Umbilical cord (tissue), 2 donors: Measurements from ENCODE around the gene GGA3. TPM values are rescaled to one million over a fixed set of nuclear protein-coding genes. Genes with fewer than 3 reads are reported as not detected.

Source experiments
- DNase-seq: peaks from one replicate; pipeline ENCODE4 v3.0.0-alpha.2; 2015; ENCODE audit warnings: low spot score
- total RNA-seq: library from RNA; depleted of rRNA; stranded (reverse); fragments of >200 nt; gene quantifications from one replicate; pipeline ENCODE4 v1.2.3, GENCODE V29; 2014; ENCODE audit warnings: low replicate concordance; ENCODE audit not compliant: insufficient read depth

GGA3 gene
- total RNA-seq, 1 donor from 2014 or later = 33.7 TPM

DNA sequence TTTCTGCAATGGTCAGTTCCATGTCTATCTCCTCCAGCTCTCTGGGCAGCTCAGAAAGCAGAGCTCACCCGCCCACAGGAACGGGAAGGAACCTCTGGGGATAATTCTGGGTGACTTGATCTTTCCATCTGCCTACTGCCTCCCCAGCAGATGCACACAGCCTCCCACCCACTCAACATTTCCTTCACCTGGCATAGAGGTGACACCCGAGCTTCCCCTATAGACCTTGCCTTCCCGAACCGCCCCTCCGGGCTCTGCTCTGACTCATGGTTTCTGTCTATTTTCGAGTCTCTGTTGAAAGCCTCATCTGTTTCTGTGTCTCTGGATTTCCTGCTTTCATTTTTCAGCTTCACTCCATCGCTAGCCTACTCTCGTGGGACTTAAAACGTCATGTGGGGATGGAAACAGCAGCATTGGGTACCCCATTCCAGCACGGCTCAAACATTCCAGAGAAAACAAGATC, 11.4 kb downstream of the GGA3 start:
- DNase-seq = peak; percentile 51

- no peak for DNase-seq
These were observed 11.8 kb downstream of the GGA3 start for GRCh38 chr17:75249564-75249963.

DNA sequence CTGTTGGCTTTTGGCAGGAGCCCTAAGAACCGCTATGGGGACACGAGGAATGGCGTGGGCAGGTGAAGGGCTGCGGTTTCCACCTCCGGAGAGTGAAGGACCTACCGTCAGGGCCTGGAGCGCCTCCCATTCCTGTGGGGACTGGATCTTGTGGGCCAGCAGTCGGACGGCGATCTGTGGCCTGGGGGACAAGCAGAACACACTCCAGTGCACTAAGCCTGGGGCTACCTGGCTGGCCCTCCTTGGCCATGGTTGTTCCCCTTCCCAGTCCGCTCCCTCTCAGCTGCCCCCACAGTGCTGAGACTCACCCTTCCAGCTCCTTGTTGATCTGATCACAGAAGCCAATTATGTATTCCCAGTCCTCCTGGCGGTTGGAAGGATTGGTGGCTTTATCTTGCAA, 15.0 kb downstream of the GGA3 start:
- no peak for DNase-seq

- DNase-seq = no peak
These were observed 16.4 kb downstream of the GGA3 start for GRCh38 chr17:75245011-75245410.

- DNase-seq = no peak
These were observed 17.1 kb downstream of the GGA3 start for GRCh38 chr17:75244133-75244866.

DNA sequence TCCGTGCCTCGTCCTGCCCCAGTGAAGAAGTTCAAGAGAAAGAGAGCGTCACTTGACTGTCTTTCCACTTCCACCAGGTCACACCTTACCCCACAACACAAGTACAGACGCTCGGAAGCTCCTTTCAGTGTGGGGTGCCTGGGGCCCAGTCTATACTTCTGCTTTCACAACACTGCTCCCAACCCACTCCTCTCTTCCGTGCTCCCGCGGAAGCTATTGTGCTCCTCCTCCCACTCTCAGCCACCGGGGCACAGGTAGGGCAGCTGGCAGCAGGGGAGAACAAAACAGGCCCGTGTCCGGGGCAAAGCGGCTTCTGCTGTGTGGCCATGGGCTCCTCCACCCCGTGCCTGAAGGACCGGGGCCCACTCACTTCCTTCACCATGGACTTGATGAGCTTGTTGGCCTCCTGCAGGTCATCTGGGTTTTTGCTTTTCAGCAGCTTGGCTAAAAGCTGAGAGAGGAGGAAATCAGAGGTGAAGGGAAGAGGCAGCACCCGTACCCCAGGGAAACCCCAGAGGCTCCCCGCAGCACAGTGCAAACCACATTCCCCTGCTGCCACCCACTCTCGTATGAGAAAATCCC, 18.9 kb downstream of the GGA3 start:
- no peak for DNase-seq

- no peak for DNase-seq
These were observed 19.4 kb downstream of the GGA3 start for GRCh38 chr17:75241996-75242460.

GRCh38 chr17:75241502-75241901, 19.9 kb downstream of the GGA3 start:
- no peak for DNase-seq

DNA sequence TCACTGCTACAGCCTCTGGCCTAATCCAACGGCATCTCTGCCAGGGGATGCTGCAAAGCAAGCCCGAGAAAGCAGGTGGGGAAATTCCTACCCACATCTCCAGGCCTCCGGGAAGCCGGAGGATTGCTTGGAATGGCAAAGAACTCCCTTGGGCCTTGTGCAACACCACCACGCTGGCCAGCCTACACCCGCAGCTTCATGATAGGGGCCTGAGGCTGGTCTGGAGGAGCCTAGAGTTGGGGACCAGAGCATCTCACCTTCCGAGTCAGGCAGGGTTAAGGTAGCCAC, 20.3 kb downstream of the GGA3 start:
- DNase-seq = no peak

DNA sequence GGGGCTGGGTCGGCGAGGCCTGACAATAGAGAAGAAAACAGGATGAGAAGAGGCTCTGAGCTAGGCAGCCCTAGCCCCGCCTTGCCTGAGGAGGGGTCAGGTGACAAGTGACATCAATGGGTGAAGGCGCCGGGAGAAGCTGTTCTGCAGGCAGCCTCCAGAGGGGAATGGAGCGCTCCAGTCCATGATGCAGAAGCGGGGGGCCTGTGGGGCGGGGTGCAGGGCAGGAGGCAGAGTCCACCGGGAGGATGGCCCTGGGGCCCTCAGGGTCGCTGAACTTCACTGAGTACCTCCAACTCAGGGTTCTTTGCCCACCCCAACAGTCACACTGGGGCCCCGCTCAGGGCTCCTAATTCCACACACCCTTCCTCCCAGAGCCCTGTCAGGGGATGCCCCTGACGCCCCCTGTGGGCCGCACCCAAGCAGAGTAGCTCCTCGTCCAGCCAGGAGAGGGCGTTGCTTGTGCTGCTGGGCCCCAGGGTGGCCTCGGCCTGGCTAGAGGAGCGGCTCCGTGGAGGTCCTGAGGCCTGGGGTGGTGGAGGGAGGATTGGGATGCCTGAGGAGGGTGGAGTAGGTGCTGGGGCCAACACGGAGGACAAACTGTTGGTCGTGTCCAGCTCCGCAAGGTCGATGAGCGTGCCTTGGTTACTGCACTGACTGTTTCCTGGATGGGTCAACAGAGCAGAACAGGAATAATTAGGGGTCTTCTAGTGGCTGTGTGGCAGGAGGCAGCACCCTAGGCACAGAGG, 20.8 kb downstream of the GGA3 start:
- DNase-seq = no peak

DNA sequence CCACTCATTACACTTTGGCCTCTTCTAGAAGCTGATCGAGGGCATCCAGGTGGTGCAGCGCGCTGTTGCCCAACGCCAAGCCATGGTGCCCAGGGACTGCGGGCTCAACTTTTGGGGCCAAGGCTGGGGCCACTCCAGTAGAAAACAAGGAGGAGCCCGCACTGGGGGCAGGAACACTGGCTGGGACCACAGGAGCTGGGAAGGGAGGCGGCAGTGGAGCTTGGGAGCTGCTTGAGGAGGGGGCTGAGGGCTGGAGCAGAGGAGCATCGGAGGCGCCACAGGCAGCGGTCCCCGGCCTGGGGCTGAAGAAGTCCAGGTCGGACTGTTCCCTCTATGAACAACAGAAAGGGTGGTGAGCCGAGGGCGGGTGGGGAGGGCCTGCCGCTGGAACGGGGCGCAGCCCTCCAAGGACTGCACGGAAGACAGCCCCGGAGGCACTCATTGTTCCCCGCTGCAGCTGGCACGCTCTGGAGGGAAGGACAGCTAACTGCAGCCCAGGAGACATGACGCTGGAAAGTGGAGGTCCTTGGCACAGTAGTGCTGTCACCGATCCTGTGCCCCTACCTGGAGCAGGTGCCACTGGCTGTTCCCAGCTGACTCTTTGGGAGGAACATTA, 21.5 kb downstream of the GGA3 start:
- no peak for DNase-seq

GRCh38 chr17:75239214-75239613, 22.2 kb downstream of the GGA3 start:
- DNase-seq = no peak

- DNase-seq = peak; percentile 52
These were observed 22.7 kb downstream of the GGA3 start for GRCh38 chr17:75238684-75239191.

- DNase-seq = no peak
These were observed 23.3 kb downstream of the GGA3 start for GRCh38 chr17:75238020-75238580.

DNA sequence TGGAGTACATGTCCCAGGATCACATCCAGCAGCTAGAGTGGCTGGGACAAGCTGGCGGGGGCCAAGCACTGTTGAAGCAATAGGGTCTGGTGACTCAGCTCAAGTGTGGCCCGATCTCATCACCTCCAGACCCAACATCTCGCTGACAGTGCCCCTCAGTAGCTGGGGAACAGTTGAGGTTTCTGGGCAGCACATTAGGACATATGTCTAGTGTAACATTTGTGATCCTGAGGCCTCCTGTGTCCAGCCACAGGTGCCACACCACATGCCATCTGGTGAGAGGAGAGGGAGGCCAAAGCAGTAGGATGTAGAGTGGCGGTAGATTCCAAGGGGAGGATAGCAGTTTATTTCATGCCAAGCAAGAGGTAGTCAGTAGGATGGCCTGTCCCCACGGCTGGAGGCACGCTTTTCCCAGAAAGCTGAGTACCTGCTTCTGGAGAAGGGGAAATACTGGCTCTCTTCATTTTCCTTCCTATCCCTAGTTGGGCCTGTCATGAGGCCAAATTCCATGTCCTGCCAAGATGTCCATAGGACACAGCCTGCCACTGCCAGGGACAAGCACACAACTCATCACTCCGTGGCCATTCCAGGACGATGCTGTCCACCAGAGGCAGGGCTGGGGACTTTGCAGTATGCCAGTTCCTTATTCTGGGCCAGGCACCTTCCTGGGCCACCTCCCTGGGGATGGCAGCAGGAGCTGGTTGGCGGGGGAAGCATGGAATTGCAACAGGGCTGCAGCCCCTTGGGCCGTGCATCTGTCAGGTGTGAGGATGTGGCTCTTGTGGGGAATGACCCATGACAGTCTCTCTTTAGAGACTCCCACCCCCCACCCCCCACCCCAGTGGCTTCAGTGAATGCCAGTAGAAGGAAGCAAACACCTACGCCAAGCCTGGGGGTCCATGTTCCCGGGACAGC, 24.0 kb downstream of the GGA3 start:
- no peak for DNase-seq

DNA sequence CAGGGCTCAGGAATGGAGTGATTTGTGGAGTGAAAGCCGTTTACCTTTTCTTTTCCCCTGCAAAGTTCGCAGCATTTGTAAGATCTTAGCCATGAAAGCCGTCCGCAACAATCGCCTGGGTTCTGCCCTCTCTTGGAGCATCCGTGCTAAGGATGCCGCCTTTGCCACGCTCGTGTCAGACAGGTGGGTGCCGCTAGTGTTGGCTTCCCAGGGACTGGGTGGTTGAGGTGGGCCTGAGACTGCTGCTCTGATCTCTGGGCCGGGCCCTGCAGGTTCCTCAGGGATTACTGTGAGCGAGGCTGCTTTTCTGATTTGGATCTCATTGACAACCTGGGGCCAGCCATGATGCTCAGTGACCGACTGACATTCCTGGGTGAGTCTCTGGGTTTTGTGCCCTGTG, 28.6 kb downstream of the GGA3 start:
- no peak for DNase-seq

GRCh38 chr17:75231741-75232464, 29.5 kb downstream of the GGA3 start:
- no peak for DNase-seq

DNA sequence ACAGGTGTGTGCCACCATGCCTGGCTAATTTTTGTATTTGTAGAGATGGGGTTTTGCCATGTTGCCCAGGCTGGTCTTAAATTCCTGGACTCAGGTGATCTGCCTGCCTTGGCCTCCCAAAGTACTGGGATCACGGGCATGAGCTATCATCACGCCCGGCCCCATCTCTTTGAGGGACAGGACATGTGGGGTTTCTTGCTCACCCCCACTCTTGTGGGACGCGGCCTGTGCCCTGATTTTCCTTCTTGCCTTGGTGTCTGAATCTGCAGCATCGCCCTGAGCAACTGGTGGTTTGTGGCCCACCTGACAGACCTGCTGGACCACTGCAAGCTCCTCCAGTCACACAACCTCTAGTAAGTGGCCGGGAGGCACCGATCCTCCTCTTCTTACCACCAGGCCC, 30.3 kb downstream of the GGA3 start:
- no peak for DNase-seq

DNA sequence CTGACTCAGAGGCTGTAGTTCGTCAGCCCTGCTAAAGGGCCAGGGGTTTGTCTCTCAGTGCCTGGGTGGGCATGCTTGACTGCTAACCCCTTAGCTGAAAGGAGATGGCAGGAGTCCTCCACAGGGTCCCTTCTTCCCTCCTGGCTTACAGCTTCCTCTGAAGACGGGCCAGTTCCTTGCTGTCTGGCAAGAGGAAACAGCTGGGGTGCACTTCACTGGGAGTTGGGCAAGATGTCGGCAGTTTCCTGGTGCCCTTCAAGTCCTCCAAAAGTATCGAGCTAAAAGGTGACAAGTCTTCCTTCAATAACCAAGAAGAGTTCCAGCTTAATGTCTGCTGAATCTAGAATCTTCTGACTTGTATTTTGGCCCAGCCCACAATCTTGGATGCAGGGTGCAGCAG, 32.6 kb downstream of the GGA3 start:
- DNase-seq = no peak

- peak; percentile 48 for DNase-seq
These were observed 33.1 kb downstream of the GGA3 start for GRCh38 chr17:75228305-75228704.
